Osteocyte (in vitro differentiated cells): ENCODE results near the gene MOB3B. TPM values are rescaled to one million over a fixed set of nuclear protein-coding genes. Genes with fewer than 3 reads are reported as not detected.
A peak's percentile ranks its signal among the peaks of the same experiment; 100 is the strongest.

Experiments used
- DNase-seq: peaks from one replicate; pipeline ENCODE4 v3.0.0; 2021; ENCODE audit warnings: mixed read lengths; ENCODE audit not compliant: unreplicated experiment; ENCODE audit errors: extremely low spot score
- H3K27ac Mint-ChIP-seq: one replicate; pipeline ENCODE4 v1.8.0; 2021; ENCODE audit warnings: mild to moderate bottlenecking, mixed read lengths; ENCODE audit not compliant: unreplicated experiment
- H3K27me3 Mint-ChIP-seq: one replicate; pipeline ENCODE4 v1.8.0; 2021; ENCODE audit warnings: mixed read lengths; ENCODE audit not compliant: unreplicated experiment
- H3K36me3 Mint-ChIP-seq: one replicate; pipeline ENCODE4 v1.8.0; 2021; ENCODE audit warnings: mixed read lengths; ENCODE audit not compliant: unreplicated experiment
- H3K4me1 Mint-ChIP-seq: one replicate; pipeline ENCODE4 v1.8.0; 2021; ENCODE audit warnings: mixed read lengths; ENCODE audit not compliant: unreplicated experiment
- H3K4me3 Mint-ChIP-seq: one replicate; pipeline ENCODE4 v1.8.0; 2021; ENCODE audit warnings: mild to moderate bottlenecking, moderate library complexity, mixed read lengths; ENCODE audit not compliant: unreplicated experiment
- H3K9me3 Mint-ChIP-seq: one replicate; pipeline ENCODE4 v1.8.0; 2021; ENCODE audit warnings: mixed read lengths; ENCODE audit not compliant: unreplicated experiment
- total RNA-seq: library from RNA; stranded (reverse); gene quantifications from 2 replicates; pipeline ENCODE4 v1.2.1, GENCODE V29; 2021
- TF ChIP-seq, protein P1 (sequence below): fragments of 200-600 bp; sonication (generic); IDR thresholded peaks from 2 replicates; pipeline ENCODE4 v1.5.0; 2021; ENCODE audit warnings: antibody characterized with exemption, mild to moderate bottlenecking, moderate library complexity

Gene MOB3B
- total RNA-seq, 1 donor from 2014 or later = 7.6 TPM

DNA sequence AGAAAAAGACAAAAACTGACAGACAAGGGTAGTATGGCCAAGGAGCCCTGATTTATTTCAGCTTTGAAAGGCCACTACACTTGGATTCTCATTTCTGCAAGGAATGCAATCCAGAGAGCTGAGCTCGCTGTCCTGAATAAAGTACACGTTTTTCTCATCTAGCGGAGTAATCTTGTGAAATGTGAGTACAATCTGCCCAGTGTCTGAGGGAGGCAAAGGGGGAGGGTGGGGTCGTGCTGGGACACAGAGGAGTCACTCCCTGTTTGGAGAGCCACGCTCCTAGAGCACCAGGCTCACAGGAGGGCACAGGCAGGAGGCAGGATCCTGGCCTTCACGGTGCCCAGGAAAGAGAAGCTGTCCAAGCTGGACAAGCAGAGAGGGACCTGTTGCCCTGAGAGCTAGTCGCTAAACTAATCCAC is 56.5 kb downstream of the MOB3B start:
- TF ChIP-seq, protein P1, sequence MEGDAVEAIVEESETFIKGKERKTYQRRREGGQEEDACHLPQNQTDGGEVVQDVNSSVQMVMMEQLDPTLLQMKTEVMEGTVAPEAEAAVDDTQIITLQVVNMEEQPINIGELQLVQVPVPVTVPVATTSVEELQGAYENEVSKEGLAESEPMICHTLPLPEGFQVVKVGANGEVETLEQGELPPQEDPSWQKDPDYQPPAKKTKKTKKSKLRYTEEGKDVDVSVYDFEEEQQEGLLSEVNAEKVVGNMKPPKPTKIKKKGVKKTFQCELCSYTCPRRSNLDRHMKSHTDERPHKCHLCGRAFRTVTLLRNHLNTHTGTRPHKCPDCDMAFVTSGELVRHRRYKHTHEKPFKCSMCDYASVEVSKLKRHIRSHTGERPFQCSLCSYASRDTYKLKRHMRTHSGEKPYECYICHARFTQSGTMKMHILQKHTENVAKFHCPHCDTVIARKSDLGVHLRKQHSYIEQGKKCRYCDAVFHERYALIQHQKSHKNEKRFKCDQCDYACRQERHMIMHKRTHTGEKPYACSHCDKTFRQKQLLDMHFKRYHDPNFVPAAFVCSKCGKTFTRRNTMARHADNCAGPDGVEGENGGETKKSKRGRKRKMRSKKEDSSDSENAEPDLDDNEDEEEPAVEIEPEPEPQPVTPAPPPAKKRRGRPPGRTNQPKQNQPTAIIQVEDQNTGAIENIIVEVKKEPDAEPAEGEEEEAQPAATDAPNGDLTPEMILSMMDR = no peak
- H3K27ac Mint-ChIP-seq = peak overlapping the region; percentile 48
- H3K36me3 Mint-ChIP-seq = peaks cover 8% of the 10 kb centered on the region
- peaks cover 2% of the 10 kb centered on the region for H3K27me3 Mint-ChIP-seq
- no peak overlapping the region for H3K4me3 Mint-ChIP-seq
- peaks cover 1% of the 10 kb centered on the region for H3K9me3 Mint-ChIP-seq
- H3K4me1 Mint-ChIP-seq = peaks cover 52% of the 10 kb centered on the region
- no peak for DNase-seq

DNA sequence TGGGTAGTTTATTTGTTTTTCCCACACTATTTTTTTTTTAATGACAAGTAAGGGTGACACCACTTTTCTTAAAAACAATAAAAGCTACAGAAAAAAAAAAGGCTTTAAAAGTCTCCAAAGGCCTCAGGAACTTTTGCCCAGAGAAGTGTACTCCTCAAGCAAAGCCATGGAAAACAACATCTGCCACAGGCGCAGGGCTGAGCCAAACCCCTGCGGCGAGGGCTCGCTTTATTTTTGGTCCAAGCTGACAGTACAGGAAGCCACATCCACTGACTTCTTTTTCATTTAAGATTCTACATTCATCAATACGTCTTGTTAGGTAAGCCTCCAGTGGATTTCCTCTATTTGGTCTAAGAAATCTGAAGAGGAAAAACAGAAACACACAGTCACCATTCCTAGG is 57.4 kb downstream of the MOB3B start:
- no peak for DNase-seq
- TF ChIP-seq, protein P1 = no peak
- Mint-ChIP-seq H3K36me3 (peaks cover 11% of the 10 kb centered on the region), H3K4me3 (peak overlapping the region; percentile 8), H3K9me3 (no peaks in the 10 kb centered on the region), H3K27ac (peak overlapping the region; percentile 45), H3K27me3 (peaks cover 5% of the 10 kb centered on the region), H3K4me1 (peaks cover 53% of the 10 kb centered on the region)

DNA sequence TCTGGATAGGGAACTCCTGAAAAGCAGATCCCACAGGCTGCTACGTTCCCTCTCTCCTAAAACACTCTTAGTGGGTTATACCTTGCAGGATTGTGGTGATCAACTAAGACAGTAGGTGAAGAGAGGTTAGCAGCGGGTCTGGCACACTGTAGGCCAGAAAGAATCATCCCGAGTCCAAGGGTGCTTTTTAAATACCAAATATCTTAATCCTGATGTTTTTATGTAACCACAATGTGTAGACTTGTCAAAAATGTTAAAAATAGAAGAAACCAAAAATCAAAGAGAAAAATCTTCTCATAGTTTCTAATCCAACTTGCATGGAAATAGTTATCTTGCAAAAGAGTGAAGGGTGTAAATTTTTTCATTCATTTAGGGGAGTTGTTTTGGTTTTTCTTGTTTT is 57.8 kb downstream of the MOB3B start:
- Mint-ChIP-seq H3K27ac (peak overlapping the region; percentile 45), H3K27me3 (peaks cover 5% of the 10 kb centered on the region), H3K9me3 (no peaks in the 10 kb centered on the region), H3K36me3 (peaks cover 9% of the 10 kb centered on the region), H3K4me1 (peaks cover 53% of the 10 kb centered on the region), H3K4me3 (no peak overlapping the region)
- TF ChIP-seq, protein P1 = no peak
- no peak for DNase-seq

DNA sequence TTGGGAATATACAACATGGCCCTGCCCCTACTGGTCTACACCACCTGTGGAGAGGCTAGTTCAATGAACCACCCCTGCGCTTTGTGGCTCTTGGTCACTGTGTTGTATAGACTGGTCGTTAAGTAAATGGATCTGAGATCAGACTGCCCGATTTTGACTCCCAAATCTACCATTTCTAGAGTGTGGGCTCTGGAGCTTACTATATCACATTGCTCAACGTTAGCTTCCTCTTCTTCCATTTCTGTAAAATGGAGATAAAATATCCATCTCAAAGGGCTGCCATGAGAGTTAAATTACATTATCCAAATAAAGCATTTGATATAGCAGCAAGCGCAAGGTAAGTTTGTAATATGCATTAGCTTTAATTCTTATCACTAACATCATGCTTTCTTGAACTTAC is 58.2 kb downstream of the MOB3B start:
- DNase-seq = no peak

DNA sequence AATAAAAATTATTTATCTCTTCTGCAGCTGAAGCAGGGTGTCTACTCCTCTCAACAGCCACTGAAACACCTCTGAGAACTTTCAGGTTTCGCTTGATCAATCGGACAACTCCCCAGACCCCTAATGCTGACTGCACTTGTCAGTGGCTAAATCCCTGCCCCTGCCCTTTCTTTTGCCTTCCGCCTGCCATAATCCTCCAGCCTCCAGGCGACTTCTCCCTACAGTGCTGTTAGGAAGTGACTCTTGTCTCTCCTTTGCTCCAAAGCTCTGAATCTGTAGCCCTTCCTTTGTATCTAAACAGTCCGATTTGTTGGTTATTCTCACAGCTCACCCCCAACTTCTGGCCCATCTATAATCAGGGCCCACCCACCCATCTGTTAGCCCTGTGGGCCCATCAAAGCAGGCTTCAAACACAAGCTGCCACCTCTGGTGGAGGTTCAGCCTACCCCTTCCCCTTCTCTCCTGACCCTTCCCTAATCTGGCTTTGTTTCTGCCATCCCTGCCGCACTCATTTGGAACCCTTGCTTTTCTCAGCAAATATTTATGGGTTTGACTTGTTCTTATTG is 59.2 kb downstream of the MOB3B start:
- Mint-ChIP-seq H3K9me3 (no peaks in the 10 kb centered on the region), H3K27me3 (peaks cover 11% of the 10 kb centered on the region), H3K36me3 (peaks cover 5% of the 10 kb centered on the region), H3K4me1 (peaks cover 53% of the 10 kb centered on the region), H3K27ac (no peak overlapping the region), H3K4me3 (no peak overlapping the region)
- DNase-seq = no peak
- TF ChIP-seq, protein P1 = no peak

More for the DNA sequence above, 58.2 kb downstream of the MOB3B start:
- Mint-ChIP-seq H3K27me3 (peaks cover 6% of the 10 kb centered on the region), H3K9me3 (no peaks in the 10 kb centered on the region), H3K4me1 (peaks cover 53% of the 10 kb centered on the region), H3K4me3 (no peak overlapping the region), H3K36me3 (peaks cover 7% of the 10 kb centered on the region), H3K27ac (peak overlapping the region; percentile 16)
- TF ChIP-seq, protein P1 = no peak
